Gastroesophageal sphincter (tissue), 3 donors: Measurements from ENCODE around the gene GLE1.

Experiments used
- CTCF ChIP-seq, 4 experiments: fragments of 200-600 bp in 2 of 4; fragments of 450-650 bp in 2 of 4; sonication (generic) in 1 of 4; IDR thresholded peaks; one replicate each; pipeline ENCODE4 v1.5.1; 2017 to 2019; ENCODE audit warnings: antibody characterized with exemption in 4 of 4, mild to moderate bottlenecking in 2 of 4, moderate library complexity in 2 of 4
- EP300 ChIP-seq: sonication (generic); formaldehyde crosslinking; IDR thresholded peaks from one replicate; pipeline ENCODE4 v1.6.1; 2017; ENCODE audit warnings: antibody characterized with exemption, mild to moderate bottlenecking
- POLR2A ChIP-seq, 2 donors: fragments of 450-650 bp; IDR thresholded peaks; one replicate each; pipeline ENCODE4 v1.6.1; 2017; ENCODE audit warnings: antibody characterized with exemption in 2 of 2, mild to moderate bottlenecking in 2 of 2, moderate library complexity in 1 of 2
- POLR2AphosphoS5 ChIP-seq: sonication (generic); formaldehyde crosslinking; IDR thresholded peaks from one replicate; pipeline ENCODE4 v1.6.1; 2017; ENCODE audit warnings: antibody characterized with exemption

- no peak for TF ChIP-seq CTCF (IDR thresholded peaks at IDR 0.05)
- TF ChIP-seq EP300: no peak
- TF ChIP-seq POLR2A (IDR thresholded peaks at IDR 0.05): no peak
- no peak for TF ChIP-seq POLR2AphosphoS5
These were observed 54.2 kb downstream of the GLE1 start for GRCh38 chr9:128558431-128559310.
